Brain microvascular endothelial cell (primary cell): ENCODE measurements around the gene CLEC20A.

Experiments
- DNase-seq: peaks from one replicate; pipeline ENCODE4 v3.0.0-alpha.2; 2020
- H3K27ac ChIP-seq: fragments of 250-450 bp; sonication (Bioruptor Pico); 2 replicates; pipeline ENCODE4 v1.5.1; 2020; ENCODE audit warnings: mild to moderate bottlenecking, moderate library complexity
- H3K27me3 ChIP-seq: fragments of 250-450 bp; sonication (Bioruptor Pico); replicated peaks from 2 replicates; pipeline ENCODE4 v1.5.1; 2020; ENCODE audit warnings: mild to moderate bottlenecking
- H3K36me3 ChIP-seq: fragments of 250-450 bp; sonication (Bioruptor Pico); replicated peaks from 2 replicates; pipeline ENCODE4 v1.5.1; 2020; ENCODE audit warnings: mild to moderate bottlenecking
- H3K4me3 ChIP-seq: 2 replicates; pipeline ENCODE4 v1.5.1; 2011; ENCODE audit warnings: low read depth, mild to moderate bottlenecking, control low read depth, low read length, moderate library complexity
- CTCF ChIP-seq: IDR thresholded peaks from 2 replicates; pipeline ENCODE4 v1.5.1; 2011; ENCODE audit warnings: low read depth, mild to moderate bottlenecking, moderate library complexity, low read length, control low read depth, inconsistent platforms; ENCODE audit errors: missing control alignments
- in situ Hi-C: cut with HindIII; loops from 2 replicates; pipeline ENCODE4 v1.10.0; 2017; ENCODE audit warnings: low sequenced_read_pairs, low pct_ligation_motif_present

Gene CLEC20A

DNA sequence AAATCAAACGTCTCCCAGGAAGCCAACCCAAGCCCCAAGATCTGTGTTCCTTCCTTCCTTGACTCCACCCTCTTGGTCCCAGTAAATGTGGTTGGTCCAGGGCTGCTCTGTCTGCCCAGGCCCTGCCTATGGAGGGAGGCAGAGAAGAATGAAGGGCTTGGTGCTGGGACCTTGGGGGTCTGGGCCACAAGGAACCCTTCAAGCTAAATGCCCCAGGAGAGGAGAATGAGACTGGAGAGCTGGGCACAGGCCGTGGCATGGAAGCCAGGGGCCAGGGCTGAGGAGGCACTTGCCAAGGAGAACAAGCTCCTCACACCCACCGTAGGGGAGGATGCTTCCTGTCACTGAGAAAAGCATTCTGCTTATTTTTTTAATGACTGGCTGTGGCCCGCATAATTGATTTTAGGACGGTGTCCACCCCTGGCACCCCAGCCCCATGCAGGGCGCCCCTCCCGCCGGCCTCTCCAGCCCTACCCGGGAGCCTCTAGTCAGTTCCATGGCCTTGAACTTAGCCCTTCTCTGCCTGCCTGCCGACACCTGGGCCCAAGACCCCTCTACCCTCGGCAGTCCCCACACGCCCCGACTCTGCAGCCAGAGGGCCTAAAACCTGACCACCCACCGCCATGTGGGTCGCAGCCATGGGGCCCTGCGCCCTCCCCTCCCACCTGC, 889 bp downstream of the CLEC20A start:
- Histone ChIP-seq H3K27ac (no peak overlapping the region), H3K4me3 (no peak overlapping the region), H3K27me3 (no peaks in the 10 kb centered on the region), H3K36me3 (no peaks in the 10 kb centered on the region)
- in situ Hi-C loops: no loop called here
- no peak for TF ChIP-seq CTCF
- no peak for DNase-seq

DNA sequence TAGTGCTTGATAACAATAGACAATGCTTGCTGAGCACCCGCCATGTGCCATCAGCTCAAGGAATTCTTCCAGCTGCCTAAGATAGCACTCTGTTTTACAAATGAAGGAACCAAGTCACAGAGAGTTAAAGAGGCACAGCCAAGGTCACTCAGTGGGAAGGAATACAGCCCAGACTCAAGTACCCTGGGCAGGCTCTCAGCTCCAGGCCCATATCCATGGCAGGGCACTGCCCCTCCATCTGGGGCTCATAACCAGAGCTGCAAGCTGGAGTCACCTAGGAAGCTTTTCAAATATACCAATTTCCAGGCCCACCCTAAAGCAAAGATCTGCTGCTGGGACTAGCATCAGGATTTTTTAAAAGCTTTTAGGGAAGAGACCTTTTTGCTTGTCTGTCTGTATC, 1.6 kb downstream of the CLEC20A start:
- H3K36me3 ChIP-seq: no peaks in the 10 kb centered on the region

DNA sequence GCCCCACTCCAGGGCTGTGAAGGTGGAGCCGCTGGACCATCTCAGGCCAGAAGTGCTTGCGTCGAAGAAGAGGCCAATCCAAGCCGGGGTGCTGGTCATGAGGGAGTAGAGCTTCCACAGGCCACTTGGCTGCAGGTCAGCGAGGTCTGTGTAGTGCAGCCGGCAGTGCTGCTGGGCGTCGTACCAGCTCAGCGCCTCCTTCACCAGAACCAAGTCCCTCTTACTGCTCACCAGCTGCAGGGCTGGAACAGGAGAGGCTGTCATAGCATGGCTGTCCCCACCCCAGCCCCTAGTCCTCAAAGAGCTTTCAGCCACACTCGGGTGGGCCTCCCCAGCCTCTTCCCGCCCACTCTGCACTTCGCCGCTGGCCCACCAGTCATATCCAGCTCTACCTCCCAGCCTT, 2.2 kb downstream of the CLEC20A start:
- H3K27me3 ChIP-seq: no peaks in the 10 kb centered on the region
- no peak overlapping the region for H3K27ac ChIP-seq
- no peaks in the 10 kb centered on the region for H3K36me3 ChIP-seq
- DNase-seq: no peak
- H3K4me3 ChIP-seq: no peak overlapping the region
- in situ Hi-C loops: no loop called here
- no peak for TF ChIP-seq CTCF

More for the DNA sequence above, 1.6 kb downstream of the CLEC20A start:
- Histone ChIP-seq H3K27me3 (no peaks in the 10 kb centered on the region), H3K27ac (no peak overlapping the region), H3K4me3 (no peak overlapping the region)
- no peak for DNase-seq
- in situ Hi-C loops: no loop called here
- no peak for TF ChIP-seq CTCF

DNA sequence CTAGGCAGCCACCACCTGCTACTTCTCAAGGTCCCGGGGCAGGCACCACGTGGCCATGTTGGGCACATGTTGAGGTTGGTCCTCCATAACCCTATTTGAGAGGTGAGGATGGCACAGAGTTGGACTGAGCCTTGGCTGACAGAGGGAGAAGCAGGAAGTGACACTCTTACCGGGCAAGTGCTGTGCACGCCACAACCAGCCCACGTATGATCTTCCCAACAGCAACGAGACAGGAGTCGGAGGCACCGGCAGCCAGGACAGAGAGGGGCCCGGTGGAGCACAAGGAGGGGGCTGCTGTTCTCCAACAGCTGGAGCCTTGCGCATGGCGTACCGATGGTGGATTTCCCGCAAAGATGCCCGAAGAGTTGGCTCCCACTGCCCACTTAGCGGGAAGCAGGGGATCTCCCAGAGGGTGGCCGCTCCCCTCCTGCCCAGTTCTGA, 3.4 kb downstream of the CLEC20A start:
- DNase-seq: no peak

GRCh38 chr1:178492341-178492740, 4.4 kb downstream of the CLEC20A start:
- no peak for DNase-seq
- Histone ChIP-seq H3K27ac (no peak overlapping the region), H3K4me3 (no peak overlapping the region), H3K36me3 (no peaks in the 10 kb centered on the region), H3K27me3 (no peaks in the 10 kb centered on the region)
- TF ChIP-seq CTCF: no peak
- in situ Hi-C loops: no loop called here

More for the DNA sequence above, 3.4 kb downstream of the CLEC20A start:
- in situ Hi-C loops: no loop called here
- H3K4me3 ChIP-seq: no peak overlapping the region
- no peak for TF ChIP-seq CTCF
- no peak overlapping the region for H3K27ac ChIP-seq
- H3K27me3 ChIP-seq: no peaks in the 10 kb centered on the region
- H3K36me3 ChIP-seq: no peaks in the 10 kb centered on the region

DNA sequence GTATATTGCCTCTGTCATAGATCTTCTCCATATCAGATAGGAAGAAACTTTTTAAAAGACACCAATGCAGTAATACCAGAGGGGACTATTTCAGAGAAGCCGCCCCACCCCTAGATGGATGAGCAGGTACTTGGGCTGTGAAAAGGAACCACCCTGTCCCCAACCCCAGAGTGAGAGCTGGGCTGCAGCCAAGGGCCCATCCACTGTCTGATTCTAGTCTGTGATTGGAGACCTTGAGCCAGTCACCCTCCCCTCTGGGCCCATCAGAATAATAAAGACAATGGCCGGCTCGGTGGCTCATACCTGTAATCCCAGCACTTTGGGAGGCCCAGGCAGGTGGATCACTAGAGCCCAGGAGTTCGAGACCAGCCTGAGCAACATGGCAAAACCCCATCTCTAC, 5.0 kb downstream of the CLEC20A start:
- no peaks in the 10 kb centered on the region for H3K36me3 ChIP-seq

More for the DNA sequence above, 5.0 kb downstream of the CLEC20A start:
- in situ Hi-C loops: no loop called here
- TF ChIP-seq CTCF: no peak
- H3K4me3 ChIP-seq: no peak overlapping the region
- DNase-seq: no peak
- H3K27ac ChIP-seq: no peak overlapping the region
- no peaks in the 10 kb centered on the region for H3K27me3 ChIP-seq
